Tibial nerve (tissue), 4 donors: ENCODE measurements around the gene ABTB1.

ENCODE experiments used
- EP300 ChIP-seq, 2 donors: sonication (generic); formaldehyde crosslinking; IDR thresholded peaks; one replicate each; pipeline ENCODE4 v1.6.1; 2017; ENCODE audit warnings: antibody characterized with exemption in 2 of 2, mild to moderate bottlenecking in 1 of 2
- POLR2A ChIP-seq, 2 donors: fragments of 450-650 bp; IDR thresholded peaks; one replicate each; pipeline ENCODE4 v1.6.1; 2017; ENCODE audit warnings: antibody characterized with exemption in 2 of 2, mild to moderate bottlenecking in 2 of 2, moderate library complexity in 2 of 2
- TF ChIP-seq, protein P1 (sequence below), 5 experiments: fragments of 200-600 bp in 3 of 5; fragments of 450-650 bp in 2 of 5; sonication (generic) in 3 of 5; IDR thresholded peaks; one replicate each; pipeline ENCODE4 v1.5.1; 2016 to 2019; ENCODE audit warnings: antibody characterized with exemption in 5 of 5, mild to moderate bottlenecking in 3 of 5, moderate library complexity in 2 of 5

GRCh38 chr3:127718916-127719290 is 46.2 kb downstream of the ABTB1 start:
- TF ChIP-seq, protein P1, sequence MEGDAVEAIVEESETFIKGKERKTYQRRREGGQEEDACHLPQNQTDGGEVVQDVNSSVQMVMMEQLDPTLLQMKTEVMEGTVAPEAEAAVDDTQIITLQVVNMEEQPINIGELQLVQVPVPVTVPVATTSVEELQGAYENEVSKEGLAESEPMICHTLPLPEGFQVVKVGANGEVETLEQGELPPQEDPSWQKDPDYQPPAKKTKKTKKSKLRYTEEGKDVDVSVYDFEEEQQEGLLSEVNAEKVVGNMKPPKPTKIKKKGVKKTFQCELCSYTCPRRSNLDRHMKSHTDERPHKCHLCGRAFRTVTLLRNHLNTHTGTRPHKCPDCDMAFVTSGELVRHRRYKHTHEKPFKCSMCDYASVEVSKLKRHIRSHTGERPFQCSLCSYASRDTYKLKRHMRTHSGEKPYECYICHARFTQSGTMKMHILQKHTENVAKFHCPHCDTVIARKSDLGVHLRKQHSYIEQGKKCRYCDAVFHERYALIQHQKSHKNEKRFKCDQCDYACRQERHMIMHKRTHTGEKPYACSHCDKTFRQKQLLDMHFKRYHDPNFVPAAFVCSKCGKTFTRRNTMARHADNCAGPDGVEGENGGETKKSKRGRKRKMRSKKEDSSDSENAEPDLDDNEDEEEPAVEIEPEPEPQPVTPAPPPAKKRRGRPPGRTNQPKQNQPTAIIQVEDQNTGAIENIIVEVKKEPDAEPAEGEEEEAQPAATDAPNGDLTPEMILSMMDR (IDR thresholded peaks at IDR 0.05) = no peak
- TF ChIP-seq POLR2A (IDR thresholded peaks at IDR 0.05) (no peak), EP300 (IDR thresholded peaks at IDR 0.05) (no peak)
